ENCODE results near the gene SH3GLB1. TPM values are rescaled to one million over a fixed set of nuclear protein-coding genes. Genes with fewer than 3 reads are reported as not detected.
A peak's percentile ranks its signal among the peaks of the same experiment; 100 is the strongest.

The SH3GLB1 gene
- total RNA-seq, 1 experiment from 2014 or later = 36.4 TPM

DNA sequence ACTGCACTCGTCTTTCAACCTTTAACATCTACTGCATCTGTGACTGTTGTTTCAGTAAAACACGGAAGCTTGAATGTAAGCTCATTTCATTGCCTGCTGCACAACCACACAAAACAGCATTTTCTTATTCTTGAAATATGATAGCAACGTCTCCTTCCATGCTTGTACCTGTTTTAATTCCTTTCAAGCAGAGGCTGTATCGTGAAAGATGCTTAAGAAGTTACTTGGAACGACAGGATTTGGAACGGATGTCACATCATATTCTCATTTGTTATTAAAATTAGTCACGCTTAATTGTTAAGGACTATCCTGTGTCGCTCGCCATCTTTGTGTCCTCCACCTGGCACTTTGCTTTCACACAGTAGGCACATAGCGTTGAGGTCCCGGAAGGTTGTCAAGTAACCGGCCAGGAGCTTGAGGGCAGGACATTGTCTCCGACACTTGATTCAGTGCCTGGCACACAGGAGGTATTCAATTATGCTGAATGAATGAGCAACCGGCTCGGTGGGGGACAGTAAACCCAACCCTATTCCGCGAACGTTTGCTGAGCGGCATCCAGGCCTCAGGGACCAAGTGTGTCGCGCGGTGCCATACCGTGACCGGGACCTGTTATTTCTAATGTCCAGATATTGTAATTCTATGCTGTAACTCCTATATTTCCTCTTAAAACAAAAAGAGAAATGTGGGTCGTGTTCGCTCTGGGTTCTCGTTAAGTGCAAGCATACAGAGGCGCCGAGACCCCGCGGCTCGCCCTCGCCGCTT, 499 bp upstream of the SH3GLB1 start:
- H3K27ac Mint-ChIP-seq = peak overlapping the region; percentile 72
- ChIA-PET CTCF (interaction anchor here (0.5 to 2.9 kb wide), 41 partner anchors 10 to 446 kb away, joined by 3 to 36 read pairs (median 5); partner anchors contain the start of genes HS2ST1, ODF2L and SELENOF), POLR2A (interaction anchor here (0.6 to 1.6 kb wide), 9 partner anchors 10 to 542 kb away, joined by 3 to 5 read pairs (median 3); partner anchors contain the start of genes HS2ST1 and SELENOF)
- DNase-seq (ENCODE audit: low spot score) (peak; percentile 35), ATAC-seq (peak; percentile 38)
- peaks cover 8% of the 10 kb centered on the region; the same call in 1 of the 2 replicates for H3K27me3 Mint-ChIP-seq (ENCODE audit: low read depth)
- peaks cover 6% of the 10 kb centered on the region for H3K36me3 Mint-ChIP-seq
- H3K9me3 Mint-ChIP-seq = no peaks in the 10 kb centered on the region
- H3K4me1 Mint-ChIP-seq = peaks cover 25% of the 10 kb centered on the region
- peak overlapping the region; percentile 91 for H3K4me3 Mint-ChIP-seq
- TF ChIP-seq, protein P1, sequence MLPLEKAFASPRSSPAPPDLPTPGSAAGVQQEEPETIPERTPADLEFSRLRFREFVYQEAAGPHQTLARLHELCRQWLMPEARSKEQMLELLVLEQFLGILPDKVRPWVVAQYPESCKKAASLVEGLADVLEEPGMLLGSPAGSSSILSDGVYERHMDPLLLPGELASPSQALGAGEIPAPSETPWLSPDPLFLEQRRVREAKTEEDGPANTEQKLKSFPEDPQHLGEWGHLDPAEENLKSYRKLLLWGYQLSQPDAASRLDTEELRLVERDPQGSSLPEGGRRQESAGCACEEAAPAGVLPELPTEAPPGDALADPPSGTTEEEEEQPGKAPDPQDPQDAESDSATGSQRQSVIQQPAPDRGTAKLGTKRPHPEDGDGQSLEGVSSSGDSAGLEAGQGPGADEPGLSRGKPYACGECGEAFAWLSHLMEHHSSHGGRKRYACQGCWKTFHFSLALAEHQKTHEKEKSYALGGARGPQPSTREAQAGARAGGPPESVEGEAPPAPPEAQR (CRISPR knock-in tag; IDR thresholded peaks at IDR 0.05) = no peak
- TF ChIP-seq, protein P2, sequence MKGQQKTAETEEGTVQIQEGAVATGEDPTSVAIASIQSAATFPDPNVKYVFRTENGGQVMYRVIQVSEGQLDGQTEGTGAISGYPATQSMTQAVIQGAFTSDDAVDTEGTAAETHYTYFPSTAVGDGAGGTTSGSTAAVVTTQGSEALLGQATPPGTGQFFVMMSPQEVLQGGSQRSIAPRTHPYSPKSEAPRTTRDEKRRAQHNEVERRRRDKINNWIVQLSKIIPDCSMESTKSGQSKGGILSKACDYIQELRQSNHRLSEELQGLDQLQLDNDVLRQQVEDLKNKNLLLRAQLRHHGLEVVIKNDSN (CRISPR knock-in tag; IDR thresholded peaks at IDR 0.05) = 0 out of 2 replicates have a peak, but pooled peaks have one; percentile 35
- 0 out of 2 replicates have a peak, but pooled peaks have one; percentile 18 for TF ChIP-seq ARID4B (CRISPR knock-in tag; IDR thresholded peaks at IDR 0.05; ENCODE audit: borderline replicate concordance)

DNA sequence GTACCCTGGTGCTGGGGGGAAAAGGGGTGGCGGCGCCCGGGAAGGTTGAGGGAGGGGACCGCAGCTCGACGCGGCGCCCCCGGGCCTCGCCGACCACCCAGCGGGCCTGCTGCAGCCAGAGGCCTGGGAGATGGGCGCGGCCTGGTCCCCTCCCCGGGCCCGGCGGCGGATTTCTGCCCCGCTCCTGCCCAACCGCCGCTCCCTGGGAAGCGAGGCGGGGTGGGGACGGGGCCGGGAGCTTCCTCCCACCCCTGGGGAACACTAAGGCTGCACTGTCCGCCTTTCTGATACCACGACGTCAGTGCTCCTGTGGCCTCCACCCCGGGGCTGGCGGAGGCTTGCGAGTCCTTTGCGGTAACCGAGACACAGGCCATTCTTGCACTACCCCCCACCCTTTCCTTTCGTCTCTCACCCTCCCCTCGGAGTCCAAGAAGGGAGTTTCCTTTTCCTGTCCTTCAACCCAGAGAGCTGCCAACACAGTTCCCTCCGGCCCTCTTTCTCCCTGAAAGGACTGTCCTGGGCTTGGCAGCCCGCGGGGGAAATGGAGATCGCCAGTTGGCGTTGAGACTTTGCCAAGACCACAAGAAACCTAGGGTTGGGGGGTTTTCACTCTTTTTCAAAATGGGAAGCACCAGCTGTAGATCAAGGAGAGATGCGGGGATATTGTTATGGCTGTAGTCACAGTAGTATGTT, 742 bp downstream of the SH3GLB1 start:
- Mint-ChIP-seq H3K9me3 (no peaks in the 10 kb centered on the region), H3K4me3 (peak overlapping the region; percentile 91), H3K36me3 (peaks cover 6% of the 10 kb centered on the region), H3K27ac (peak overlapping the region; percentile 86), H3K27me3 (ENCODE audit: low read depth) (peaks cover 8% of the 10 kb centered on the region; the same call in 1 of the 2 replicates), H3K4me1 (peaks cover 25% of the 10 kb centered on the region)
- peak; percentile 50 for DNase-seq (ENCODE audit: low spot score)
- ATAC-seq = peak; percentile 40
- ChIA-PET POLR2A (interaction anchor here (0.9 to 1.6 kb wide), 8 partner anchors 9 to 212 kb away, joined by 3 to 5 read pairs (median 3); no protein-coding TSS in a partner anchor), CTCF (interaction anchor here (0.6 to 2.9 kb wide), 35 partner anchors 9 to 445 kb away, joined by 3 to 36 read pairs (median 6); partner anchors contain the start of genes HS2ST1, ODF2L and SELENOF)
- no peak for TF ChIP-seq ESRRA (CRISPR knock-in tag; IDR thresholded peaks at IDR 0.05; ENCODE audit: borderline replicate concordance)
- 0 out of 2 replicates have a peak, but pooled peaks have one; percentile 19 for TF ChIP-seq GABPB1 (CRISPR knock-in tag; IDR thresholded peaks at IDR 0.05)
- TF ChIP-seq KAT7 (CRISPR knock-in tag; IDR thresholded peaks at IDR 0.05; ENCODE audit: borderline replicate concordance) = peak; percentile 84; the same call in 1 of the 2 replicates
- TF ChIP-seq SMAD4 (CRISPR knock-in tag; IDR thresholded peaks at IDR 0.05) = no peak
- no peak for TF ChIP-seq ATF6 (CRISPR knock-in tag; IDR thresholded peaks at IDR 0.05)
- TF ChIP-seq OVOL2 (CRISPR knock-in tag; IDR thresholded peaks at IDR 0.05; ENCODE audit: borderline replicate concordance) = no peak
- TF ChIP-seq FOXP4 (CRISPR knock-in tag; IDR thresholded peaks at IDR 0.05) = peak; percentile 64
- TF ChIP-seq, protein P3, sequence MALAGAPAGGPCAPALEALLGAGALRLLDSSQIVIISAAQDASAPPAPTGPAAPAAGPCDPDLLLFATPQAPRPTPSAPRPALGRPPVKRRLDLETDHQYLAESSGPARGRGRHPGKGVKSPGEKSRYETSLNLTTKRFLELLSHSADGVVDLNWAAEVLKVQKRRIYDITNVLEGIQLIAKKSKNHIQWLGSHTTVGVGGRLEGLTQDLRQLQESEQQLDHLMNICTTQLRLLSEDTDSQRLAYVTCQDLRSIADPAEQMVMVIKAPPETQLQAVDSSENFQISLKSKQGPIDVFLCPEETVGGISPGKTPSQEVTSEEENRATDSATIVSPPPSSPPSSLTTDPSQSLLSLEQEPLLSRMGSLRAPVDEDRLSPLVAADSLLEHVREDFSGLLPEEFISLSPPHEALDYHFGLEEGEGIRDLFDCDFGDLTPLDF (CRISPR knock-in tag; IDR thresholded peaks at IDR 0.05) = no peak
- TF ChIP-seq ZNF317 (CRISPR knock-in tag; IDR thresholded peaks at IDR 0.05; ENCODE audit: borderline replicate concordance, low read depth) = no peak
- peak; percentile 61; the same call in 1 of the 2 replicates for TF ChIP-seq ELF4 (CRISPR knock-in tag; IDR thresholded peaks at IDR 0.05; ENCODE audit: low read depth)
- 0 out of 2 replicates have a peak, but pooled peaks have one; percentile 14 for TF ChIP-seq FOXK1 (CRISPR knock-in tag; IDR thresholded peaks at IDR 0.05)
- TF ChIP-seq FOXP1 (CRISPR knock-in tag; IDR thresholded peaks at IDR 0.05; ENCODE audit: borderline replicate concordance) = peak; percentile 20; the same call in 1 of the 2 replicates
- no peak for TF ChIP-seq ZNF219 (CRISPR knock-in tag; IDR thresholded peaks at IDR 0.05; ENCODE audit: borderline replicate concordance)
- no peak for TF ChIP-seq CREB1 (CRISPR knock-in tag; IDR thresholded peaks at IDR 0.05)
